GM23248 (cell line): ENCODE data around the gene HOXD12.

ENCODE experiments used
- EZH2 ChIP-seq: fragments of 200-600 bp; sonication (generic); IDR thresholded peaks from 2 replicates; pipeline ENCODE4 v1.6.1; 2018; ENCODE audit warnings: antibody characterized with exemption, mild to moderate bottlenecking; ENCODE audit not compliant: insufficient read depth, poor library complexity, severe bottlenecking
- EZH2phosphoT487 ChIP-seq: fragments of 200-600 bp; sonication (generic); IDR thresholded peaks from 2 replicates; pipeline ENCODE4 v1.6.1; 2018; ENCODE audit warnings: antibody characterized with exemption, moderate library complexity, mild to moderate bottlenecking, low read depth; ENCODE audit not compliant: insufficient read depth

- no peak for TF ChIP-seq EZH2phosphoT487
- TF ChIP-seq EZH2, result no peak
These were observed 10.4 kb downstream of the HOXD12 start for GRCh38 chr2:176109946-176110345.
